Psoas muscle (tissue), 8 donors: ENCODE results near the gene MED9. TPM values are rescaled to one million over a fixed set of nuclear protein-coding genes. Genes with fewer than 3 reads are reported as not detected.

Experiments used
- ATAC-seq, 4 donors: fragments of 200-7000 bp; cut with Tn5 transposase; one replicate each; pipeline ENCODE4 v1.9.1; 2020; ENCODE audit warnings: moderate library complexity in 3 of 4, mild to moderate bottlenecking in 2 of 4
- DNase-seq, 2 donors: peaks; one replicate each; pipeline ENCODE4 v3.0.0-alpha.2; 2020
- H3K27ac ChIP-seq: fragments of 200-600 bp; one replicate; pipeline ENCODE4 v1.8.0; 2022
- H3K27me3 ChIP-seq, 3 donors: fragments of 200-600 bp in 1 of 3; one replicate each; pipeline versions ENCODE4 v1.6.1 to v1.8.0; 2013 to 2022; ENCODE audit warnings: low read length in 2 of 3, mild to moderate bottlenecking in 2 of 3, moderate library complexity in 1 of 3; ENCODE audit not compliant: insufficient read depth in 3 of 3
- H3K36me3 ChIP-seq, 2 donors: fragments of 200-600 bp in 1 of 2; one replicate each; pipeline versions ENCODE4 v1.6.1 to v1.8.0; 2013 to 2022; ENCODE audit warnings: low read depth in 1 of 2, mild to moderate bottlenecking in 1 of 2, moderate library complexity in 1 of 2; ENCODE audit not compliant: insufficient read depth in 1 of 2
- H3K4me1 ChIP-seq: fragments of 200-600 bp; one replicate; pipeline ENCODE4 v1.8.0; 2022
- H3K4me3 ChIP-seq: fragments of 200-600 bp; one replicate; pipeline ENCODE4 v1.8.0; 2022; ENCODE audit warnings: mild to moderate bottlenecking
- H3K9me3 ChIP-seq: fragments of 200-600 bp; one replicate; pipeline ENCODE4 v1.8.0; 2022
- WGBS, 3 donors: extraction: QIAGEN DNeasy Blood & Tissue Kit; methylation state at CpG; one replicate each; pipeline versions ENCODE4 v1.1.6 to v1.1.7; 2013; 5-methylcytosine and 5-hydroxymethylcytosine counted together
- intact Hi-C, 2 donors: fragments of 100-400 bp; cut with DNase I; formaldehyde crosslinking; loops; one replicate each; pipeline versions ENCODE4 v1.11.0 to v1.14.2; 2022
- polyA plus RNA-seq, 3 donors: library from polyadenylated mRNA; stranded (reverse); fragments of 200-250 nt; gene quantifications; one replicate each; pipeline ENCODE4 v1.2.3, GENCODE V29; 2013
- total RNA-seq, 4 donors: library from RNA; stranded (reverse); fragmentation: NEBNext Ultra II Directional in 2 of 4; extraction: Animal tissue kit (Norgen Biotek cat#: 25700) in 2 of 4; gene quantifications; one replicate each; pipeline versions ENCODE4 v1.2.1 to v1.2.4, GENCODE V29; 2021 to 2023
- TF ChIP-seq, protein P1 (sequence below): fragments of 200-600 bp; IDR thresholded peaks from one replicate; pipeline ENCODE4 v1.8.0; 2022; ENCODE audit warnings: antibody characterized with exemption
- donor health status: healthy with polysubstance abuse.
- donor health status: DM: no; HTN: no; CAD: no; lungs with moderate emphysema.
- donor health status: Bipolar disorder and iron deficiency.
- donor health status: healthy.
- donor health status: DM: yes; HTN: yes; CAD: no.
- donor health status: DM: no; HTN: no; CAD: no.
- donor health status: DM: no; HTN: no; CAD: no.
- donor health status: DM: yes; HTN: yes; CAD: no.

Gene MED9
- total and polyA plus RNA-seq, 7 donors = 12.4 to 29.6 (median 18.3) TPM

DNA sequence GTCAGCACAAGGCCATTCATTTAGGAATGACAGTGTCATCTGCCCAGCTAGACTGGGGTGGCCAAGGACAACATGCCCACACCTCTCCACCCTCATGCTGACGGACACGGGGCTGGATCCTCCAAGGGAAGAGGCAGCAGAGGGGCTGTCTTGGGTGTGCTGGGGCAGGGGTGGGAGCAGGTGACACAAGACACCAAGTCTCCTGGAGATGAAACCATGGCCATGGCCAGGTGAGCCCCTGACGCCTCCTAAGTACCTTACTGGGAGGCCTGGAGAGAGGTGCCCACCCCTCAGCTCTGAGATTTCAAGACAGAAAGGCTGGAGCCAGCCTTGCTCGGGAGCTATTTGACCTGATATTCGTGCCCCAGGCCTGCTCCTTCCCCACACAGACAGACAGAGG lies 28.4 kb downstream of the MED9 start:
- ATAC-seq = no peak
- H3K27me3 ChIP-seq = no peaks in the 10 kb centered on the region
- 95 to 97% (median 97%) methylated on average over 5 of the region's 5 CpGs for WGBS, 3 donors
- H3K4me3 ChIP-seq = no peak overlapping the region
- intact Hi-C loops = no loop called here
- H3K27ac ChIP-seq = no peak overlapping the region
- TF ChIP-seq, protein P1, sequence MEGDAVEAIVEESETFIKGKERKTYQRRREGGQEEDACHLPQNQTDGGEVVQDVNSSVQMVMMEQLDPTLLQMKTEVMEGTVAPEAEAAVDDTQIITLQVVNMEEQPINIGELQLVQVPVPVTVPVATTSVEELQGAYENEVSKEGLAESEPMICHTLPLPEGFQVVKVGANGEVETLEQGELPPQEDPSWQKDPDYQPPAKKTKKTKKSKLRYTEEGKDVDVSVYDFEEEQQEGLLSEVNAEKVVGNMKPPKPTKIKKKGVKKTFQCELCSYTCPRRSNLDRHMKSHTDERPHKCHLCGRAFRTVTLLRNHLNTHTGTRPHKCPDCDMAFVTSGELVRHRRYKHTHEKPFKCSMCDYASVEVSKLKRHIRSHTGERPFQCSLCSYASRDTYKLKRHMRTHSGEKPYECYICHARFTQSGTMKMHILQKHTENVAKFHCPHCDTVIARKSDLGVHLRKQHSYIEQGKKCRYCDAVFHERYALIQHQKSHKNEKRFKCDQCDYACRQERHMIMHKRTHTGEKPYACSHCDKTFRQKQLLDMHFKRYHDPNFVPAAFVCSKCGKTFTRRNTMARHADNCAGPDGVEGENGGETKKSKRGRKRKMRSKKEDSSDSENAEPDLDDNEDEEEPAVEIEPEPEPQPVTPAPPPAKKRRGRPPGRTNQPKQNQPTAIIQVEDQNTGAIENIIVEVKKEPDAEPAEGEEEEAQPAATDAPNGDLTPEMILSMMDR = no peak
- no peaks in the 10 kb centered on the region for H3K36me3 ChIP-seq
- peak in 1 of 2 donors; percentile 8 for DNase-seq
- no peaks in the 10 kb centered on the region for H3K9me3 ChIP-seq
- H3K4me1 ChIP-seq = peaks cover 16% of the 10 kb centered on the region

DNA sequence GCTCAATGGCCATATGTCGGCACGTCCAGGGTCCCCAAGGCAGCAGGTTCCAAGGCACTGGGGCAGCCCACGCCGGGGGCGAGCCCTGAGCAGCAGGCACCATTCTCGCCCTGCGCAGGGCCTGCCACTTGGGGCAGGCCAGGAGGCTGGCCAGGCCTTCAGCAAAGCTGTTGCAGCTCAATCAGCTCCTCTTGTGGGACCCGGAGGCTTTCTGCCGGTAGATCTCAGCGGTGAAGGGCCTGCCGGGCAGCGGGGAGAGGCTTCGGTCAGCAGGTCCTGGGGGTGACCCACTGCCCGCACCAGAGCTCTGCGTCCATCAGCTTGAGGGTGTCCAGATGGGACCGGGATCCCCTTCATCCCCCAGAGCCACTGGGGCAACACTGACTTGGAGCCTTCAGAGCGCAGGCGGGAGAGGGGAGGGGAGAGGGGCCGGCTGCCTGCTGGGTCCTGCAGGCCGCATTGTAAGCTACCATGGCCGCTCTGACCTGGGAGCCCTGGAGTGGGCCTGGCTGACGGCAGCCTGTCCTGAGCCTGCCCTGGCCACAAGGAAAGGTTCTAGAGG lies 28.9 kb downstream of the MED9 start:
- ATAC-seq (no peak), DNase-seq (peak; percentile 7 to 32)
- Histone ChIP-seq H3K27ac (no peak overlapping the region), H3K27me3 (no peaks in the 10 kb centered on the region), H3K36me3 (no peaks in the 10 kb centered on the region), H3K9me3 (no peaks in the 10 kb centered on the region), H3K4me1 (peaks cover 16% of the 10 kb centered on the region), H3K4me3 (no peak overlapping the region)
- TF ChIP-seq, protein P1 = no peak
- WGBS, 3 donors = 89 to 97% (median 95%) methylated on average over 17 to 22 of the region's 22 CpGs
- intact Hi-C loops = no loop called here

DNA sequence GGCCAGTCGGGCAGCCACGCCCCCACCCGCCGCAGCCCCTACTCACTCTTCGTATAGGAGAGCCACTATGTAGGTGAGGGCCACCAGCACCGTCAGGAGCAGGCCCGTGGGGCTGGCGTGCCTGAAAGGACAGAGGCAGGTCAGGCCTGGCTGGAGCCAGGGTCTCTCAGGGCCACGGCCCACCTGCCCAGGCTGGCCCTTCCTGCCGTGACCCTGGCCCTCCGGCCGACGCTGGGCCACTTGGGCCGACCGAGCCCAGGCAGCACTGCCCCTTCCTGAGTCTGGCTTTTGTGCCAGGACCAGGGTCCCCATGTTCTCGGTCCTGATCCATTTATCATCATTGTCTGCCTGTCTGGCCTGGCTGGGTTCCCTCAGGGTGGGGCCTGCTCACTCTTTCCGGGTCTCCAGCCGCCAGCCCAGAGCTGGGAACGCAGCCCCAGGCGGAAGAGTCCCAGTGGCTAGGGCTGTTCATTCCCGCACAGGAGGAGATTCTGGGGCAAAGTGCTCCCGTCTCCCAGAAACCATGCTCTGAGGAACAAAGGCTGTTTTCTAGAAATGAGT lies 29.5 kb downstream of the MED9 start:
- Histone ChIP-seq H3K27me3 (no peaks in the 10 kb centered on the region), H3K36me3 (no peaks in the 10 kb centered on the region), H3K9me3 (no peaks in the 10 kb centered on the region), H3K4me3 (no peak overlapping the region), H3K4me1 (peaks cover 16% of the 10 kb centered on the region), H3K27ac (peak overlapping the region; percentile 73)
- intact Hi-C loops = no loop called here
- DNase-seq (peak; percentile 26 to 55), ATAC-seq (peak in 2 of 4 donors; percentile 7 to 18)
- 82 to 84% (median 83%) methylated on average over 16 to 22 of the region's 22 CpGs for WGBS, 3 donors
- TF ChIP-seq, protein P1 = no peak

DNA sequence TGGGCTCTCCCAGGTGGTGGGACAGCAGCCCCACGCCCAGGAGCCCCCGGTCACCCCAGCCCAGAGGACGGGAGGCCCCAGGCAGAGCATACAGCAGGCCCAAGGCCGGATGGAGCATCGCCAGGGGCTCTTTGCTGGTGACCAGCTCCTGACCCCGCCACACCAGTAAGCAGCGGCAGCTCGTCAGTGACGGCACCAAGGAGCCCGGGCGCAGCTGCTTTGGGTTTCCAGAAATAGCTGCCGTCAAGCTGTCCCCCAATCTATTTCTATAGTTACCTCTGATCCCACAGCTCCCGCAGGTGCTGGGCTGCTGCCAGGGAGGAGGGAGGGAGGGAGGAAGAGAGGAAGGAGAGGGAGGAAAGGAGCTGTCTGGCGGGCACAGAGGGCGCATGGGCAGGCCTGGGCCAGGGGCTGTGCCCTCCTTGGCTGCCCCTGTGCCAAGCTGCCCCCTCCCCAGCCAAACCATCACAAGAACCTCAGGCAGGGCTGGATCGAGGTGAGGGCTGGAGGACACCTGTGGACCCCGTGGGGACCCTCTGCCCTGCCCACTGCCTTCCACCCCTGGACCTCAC lies 30.2 kb downstream of the MED9 start:
- 52 to 64% (median 61%) methylated on average over 15 to 17 of the region's 17 CpGs for WGBS, 3 donors
- Histone ChIP-seq H3K9me3 (no peaks in the 10 kb centered on the region), H3K36me3 (no peaks in the 10 kb centered on the region), H3K27me3 (no peaks in the 10 kb centered on the region), H3K4me3 (no peak overlapping the region), H3K4me1 (peaks cover 16% of the 10 kb centered on the region), H3K27ac (peak overlapping the region; percentile 73)
- DNase-seq = peak; percentile 59 to 83
- TF ChIP-seq, protein P1 = no peak
- ATAC-seq = peak; percentile 69 to 86 (median 82)
- intact Hi-C loops = no loop called here
